Spleen (tissue), 7 donors: Measurements from ENCODE around the gene ADAM19.

Source experiments
- POLR2A ChIP-seq, 3 donors: fragments of 450-650 bp; IDR thresholded peaks; one replicate each; pipeline ENCODE4 v1.5.1; 2017; ENCODE audit warnings: antibody characterized with exemption in 3 of 3, mild to moderate bottlenecking in 1 of 3
- TF ChIP-seq, protein P1 (sequence below), 11 experiments: fragments of 200-600 bp in 7 of 11; fragments of 450-650 bp in 4 of 11; sonication (generic) in 4 of 11; IDR thresholded peaks in 8 of 11; conservative IDR thresholded peaks in 3 of 11; 1 replicate in 7 of 11; 2 replicates in 4 of 11; pipeline versions ENCODE4 v1.4.0 to v1.8.0; 2016 to 2021; ENCODE audit warnings: antibody characterized with exemption in 11 of 11, inconsistent platforms in 4 of 11, mild to moderate bottlenecking in 1 of 11
- donor health status: DM: no; HTN: no; CAD: no; lungs with moderate emphysema.
- donor health status: DM: no; HTN: no; CAD: no.
- donor health status: DM: no; HTN: no; CAD: no.

DNA sequence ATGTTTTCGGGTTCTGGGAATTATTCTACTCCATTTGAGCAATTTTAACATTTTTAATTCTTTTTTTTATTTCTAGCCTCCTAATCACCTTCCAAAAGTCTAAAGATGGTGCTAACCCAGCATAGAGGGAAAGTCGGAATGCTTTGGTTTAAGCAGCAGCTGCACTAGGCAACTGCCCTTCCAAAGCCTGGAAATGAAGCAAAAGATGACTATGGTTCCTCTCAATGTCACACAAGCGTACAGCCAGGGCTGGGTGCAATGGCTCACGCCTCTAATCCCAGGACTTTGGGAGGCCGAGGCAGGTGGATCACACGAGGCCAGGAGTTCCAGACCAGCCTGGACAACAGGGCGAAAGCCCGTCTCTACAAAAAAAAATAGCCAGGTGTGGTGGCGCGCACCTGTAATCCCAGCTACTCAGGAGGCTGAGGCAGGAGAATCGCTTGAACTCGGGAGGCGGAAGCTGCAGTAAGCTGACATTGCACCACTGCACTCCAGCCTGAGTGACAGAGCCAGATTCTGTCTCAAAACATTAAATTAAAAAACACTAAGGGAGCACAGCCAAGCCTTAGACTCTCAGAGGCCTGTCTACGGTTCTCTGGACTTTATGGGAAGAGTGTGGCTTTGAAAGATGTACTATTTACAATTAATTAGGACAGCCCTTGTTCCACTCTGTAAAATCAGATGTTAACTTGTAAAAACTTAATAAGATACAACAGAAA lies 33.1 kb downstream of the ADAM19 start:
- TF ChIP-seq POLR2A (IDR thresholded peaks at IDR 0.05), result no peak
- TF ChIP-seq, protein P1, sequence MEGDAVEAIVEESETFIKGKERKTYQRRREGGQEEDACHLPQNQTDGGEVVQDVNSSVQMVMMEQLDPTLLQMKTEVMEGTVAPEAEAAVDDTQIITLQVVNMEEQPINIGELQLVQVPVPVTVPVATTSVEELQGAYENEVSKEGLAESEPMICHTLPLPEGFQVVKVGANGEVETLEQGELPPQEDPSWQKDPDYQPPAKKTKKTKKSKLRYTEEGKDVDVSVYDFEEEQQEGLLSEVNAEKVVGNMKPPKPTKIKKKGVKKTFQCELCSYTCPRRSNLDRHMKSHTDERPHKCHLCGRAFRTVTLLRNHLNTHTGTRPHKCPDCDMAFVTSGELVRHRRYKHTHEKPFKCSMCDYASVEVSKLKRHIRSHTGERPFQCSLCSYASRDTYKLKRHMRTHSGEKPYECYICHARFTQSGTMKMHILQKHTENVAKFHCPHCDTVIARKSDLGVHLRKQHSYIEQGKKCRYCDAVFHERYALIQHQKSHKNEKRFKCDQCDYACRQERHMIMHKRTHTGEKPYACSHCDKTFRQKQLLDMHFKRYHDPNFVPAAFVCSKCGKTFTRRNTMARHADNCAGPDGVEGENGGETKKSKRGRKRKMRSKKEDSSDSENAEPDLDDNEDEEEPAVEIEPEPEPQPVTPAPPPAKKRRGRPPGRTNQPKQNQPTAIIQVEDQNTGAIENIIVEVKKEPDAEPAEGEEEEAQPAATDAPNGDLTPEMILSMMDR (IDR thresholded peaks at IDR 0.05 in 8 of 11, conservative IDR thresholded peaks at IDR 0.05 in 3 of 11), result no peak
